AG10803 (cell line): ENCODE results near the gene TRABD2B.

Experiments used
- DNase-seq: peaks from one replicate; pipeline ENCODE4 v3.0.0; 2010; ENCODE audit warnings: low read depth
- H3K4me3 ChIP-seq: 2 replicates; pipeline ENCODE4 v1.5.1; 2011; ENCODE audit warnings: mild to moderate bottlenecking, low read length, control low read depth
- CTCF ChIP-seq: conservative IDR thresholded peaks from 2 replicates; pipeline ENCODE4 v1.5.1; 2011; ENCODE audit warnings: mild to moderate bottlenecking, low read length, control low read depth, inconsistent platforms

Gene TRABD2B

DNA sequence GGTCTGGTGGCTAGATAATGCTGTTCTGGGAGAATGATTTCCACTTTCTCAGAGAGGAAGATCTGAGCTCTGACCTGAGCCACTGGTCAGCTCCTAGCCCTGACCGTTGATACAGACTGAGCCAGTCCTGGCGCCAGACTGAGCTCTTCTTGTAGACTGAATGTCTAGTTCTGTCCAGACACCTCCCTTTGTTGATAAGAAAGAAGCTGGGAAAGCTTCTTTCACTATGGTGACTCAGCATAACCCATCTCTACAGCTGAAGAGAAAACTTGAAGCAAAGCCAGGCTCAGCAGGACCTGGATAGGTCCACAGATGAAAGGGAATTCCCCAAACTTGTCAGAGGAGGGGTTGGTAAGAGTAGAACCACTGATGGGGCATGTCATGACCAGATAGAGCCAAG, 9.9 kb upstream of the TRABD2B start:
- no peak for DNase-seq
- no peak for TF ChIP-seq CTCF
- H3K4me3 ChIP-seq = no peak overlapping the region

DNA sequence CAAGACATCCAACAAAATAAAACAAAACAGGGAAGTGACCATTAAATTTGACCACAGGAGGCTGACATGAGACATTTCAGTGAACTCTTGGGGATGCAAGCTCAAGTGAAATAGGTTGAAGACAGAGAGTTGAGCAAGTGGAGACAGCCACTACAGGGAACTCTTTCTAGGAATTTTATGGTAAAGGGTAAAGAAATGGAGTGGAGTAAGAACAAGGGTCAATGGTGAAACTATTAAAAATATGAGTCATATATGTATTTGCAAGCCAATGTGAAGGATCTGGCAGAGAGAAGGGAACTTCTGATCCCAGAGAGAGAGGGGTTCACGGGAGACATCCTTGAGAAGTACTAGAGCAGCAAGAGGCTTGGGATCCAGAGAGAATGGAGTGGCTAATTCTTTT, 9.1 kb upstream of the TRABD2B start:
- DNase-seq = no peak
- no peak for TF ChIP-seq CTCF
- H3K4me3 ChIP-seq = no peak overlapping the region

GRCh38 chr1:48005253-48006117, 8.3 kb upstream of the TRABD2B start:
- DNase-seq = no peak
- H3K4me3 ChIP-seq = no peak overlapping the region
- TF ChIP-seq CTCF = no peak

DNA sequence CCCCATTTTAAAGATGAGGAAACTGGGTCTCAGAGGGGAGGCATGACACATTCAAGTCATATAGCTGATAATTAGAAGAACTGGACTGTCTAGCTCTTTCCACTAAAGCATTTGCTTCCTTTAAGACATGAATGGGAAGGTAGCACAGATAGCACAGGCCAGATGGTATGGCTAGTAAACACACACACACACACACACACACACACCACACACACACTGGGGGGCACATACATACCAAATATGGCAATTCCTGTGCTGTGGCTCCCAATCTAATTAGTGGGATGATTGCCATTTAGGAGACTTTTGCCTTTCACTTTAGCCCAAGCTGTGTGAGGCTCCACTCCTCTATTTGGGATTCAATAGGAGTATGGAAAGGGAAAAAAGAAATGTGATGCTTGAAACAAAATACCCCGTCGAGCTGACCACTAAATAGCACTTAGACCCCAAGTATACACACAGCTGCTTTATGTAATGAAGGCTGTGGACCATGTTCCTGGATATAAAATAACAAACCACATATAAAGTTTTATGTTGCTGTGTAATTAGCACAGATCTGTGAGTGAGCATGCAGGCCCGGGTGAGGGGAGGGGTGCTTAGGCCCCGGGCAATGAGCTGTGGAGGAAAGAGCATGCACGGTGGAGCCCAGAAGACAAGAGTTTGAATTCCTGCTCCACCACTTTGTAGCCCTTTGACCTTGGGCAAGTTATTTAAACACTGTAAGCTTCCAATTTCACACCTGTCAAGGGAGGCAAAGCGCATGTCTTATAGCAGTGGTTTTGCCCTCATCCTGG, 6.8 kb upstream of the TRABD2B start:
- DNase-seq = no peak
- no peak overlapping the region for H3K4me3 ChIP-seq
- no peak for TF ChIP-seq CTCF

GRCh38 chr1:48002142-48002541, 5.0 kb upstream of the TRABD2B start:
- DNase-seq = no peak

GRCh38 chr1:48001696-48002095, 4.5 kb upstream of the TRABD2B start:
- DNase-seq = no peak
- H3K4me3 ChIP-seq = no peak overlapping the region
- TF ChIP-seq CTCF = no peak

More at GRCh38 chr1:48002142-48002541, 5.0 kb upstream of the TRABD2B start:
- no peak overlapping the region for H3K4me3 ChIP-seq
- no peak for TF ChIP-seq CTCF
